DOHH2 (cell line): ENCODE data around the gene TNK2.

Experiments used
- EZH2phosphoT487 ChIP-seq: fragments of 200-600 bp; sonication (generic); IDR thresholded peaks from 2 replicates; pipeline ENCODE4 v1.6.1; 2017; ENCODE audit warnings: borderline replicate concordance, mild to moderate bottlenecking, antibody characterized with exemption, low read length, moderate library complexity, mixed read lengths
- TF ChIP-seq, protein P1 (sequence below): fragments of 200-600 bp; sonication (generic); IDR thresholded peaks from one replicate; pipeline ENCODE4 v1.5.1; 2014; ENCODE audit warnings: antibody characterized with exemption, mild to moderate bottlenecking, low read depth, low read length; ENCODE audit not compliant: poor library complexity, severe bottlenecking

DNA sequence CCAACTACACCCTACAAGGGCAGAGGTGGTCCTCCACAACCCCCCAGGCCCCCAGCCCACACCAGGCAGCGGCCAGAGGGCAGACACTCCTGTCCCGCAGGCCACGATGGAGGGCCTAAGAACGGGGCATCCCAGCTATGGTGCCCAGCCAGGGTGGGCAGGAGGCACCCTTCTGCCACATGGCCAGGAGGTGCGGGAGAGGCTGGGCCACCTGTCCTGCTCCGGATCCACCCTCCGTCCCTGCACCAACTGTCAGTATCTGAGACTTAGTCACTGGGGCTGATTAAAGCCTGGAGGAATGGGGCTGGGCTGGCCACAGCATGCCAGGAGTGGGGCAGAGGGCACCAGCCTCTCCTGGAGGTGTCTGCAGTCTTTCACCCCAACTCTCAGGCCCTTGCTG is 37.9 kb downstream of the TNK2 start:
- TF ChIP-seq, protein P1, sequence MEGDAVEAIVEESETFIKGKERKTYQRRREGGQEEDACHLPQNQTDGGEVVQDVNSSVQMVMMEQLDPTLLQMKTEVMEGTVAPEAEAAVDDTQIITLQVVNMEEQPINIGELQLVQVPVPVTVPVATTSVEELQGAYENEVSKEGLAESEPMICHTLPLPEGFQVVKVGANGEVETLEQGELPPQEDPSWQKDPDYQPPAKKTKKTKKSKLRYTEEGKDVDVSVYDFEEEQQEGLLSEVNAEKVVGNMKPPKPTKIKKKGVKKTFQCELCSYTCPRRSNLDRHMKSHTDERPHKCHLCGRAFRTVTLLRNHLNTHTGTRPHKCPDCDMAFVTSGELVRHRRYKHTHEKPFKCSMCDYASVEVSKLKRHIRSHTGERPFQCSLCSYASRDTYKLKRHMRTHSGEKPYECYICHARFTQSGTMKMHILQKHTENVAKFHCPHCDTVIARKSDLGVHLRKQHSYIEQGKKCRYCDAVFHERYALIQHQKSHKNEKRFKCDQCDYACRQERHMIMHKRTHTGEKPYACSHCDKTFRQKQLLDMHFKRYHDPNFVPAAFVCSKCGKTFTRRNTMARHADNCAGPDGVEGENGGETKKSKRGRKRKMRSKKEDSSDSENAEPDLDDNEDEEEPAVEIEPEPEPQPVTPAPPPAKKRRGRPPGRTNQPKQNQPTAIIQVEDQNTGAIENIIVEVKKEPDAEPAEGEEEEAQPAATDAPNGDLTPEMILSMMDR: no peak
- no peak for TF ChIP-seq EZH2phosphoT487
